T-helper 17 cell (primary cell): ENCODE measurements around the gene TANC1. TPM values are rescaled to one million over a fixed set of nuclear protein-coding genes. Genes with fewer than 3 reads are reported as not detected.

Source experiments
- ATAC-seq: fragments of 150-1000 bp; cut with Tn5 transposase; 2 replicates; pipeline ENCODE4 v1.10.0; 2021; ENCODE audit warnings: mild to moderate bottlenecking, moderate library complexity
- DNase-seq, 3 donors: peaks; one replicate each; pipeline versions ENCODE4 v3.0.0 to v3.0.0-alpha.2; 2020 to 2021
- H3K9me3 ChIP-seq: one replicate; pipeline ENCODE4 v1.7.0; 2013; ENCODE audit warnings: low read length, mild to moderate bottlenecking; ENCODE audit not compliant: control insufficient read depth, poor library complexity, severe bottlenecking
- H3K27ac Mint-ChIP-seq: one replicate; pipeline ENCODE4 v1.8.0; 2022; ENCODE audit warnings: mild to moderate bottlenecking, moderate library complexity, mixed read lengths
- H3K27me3 Mint-ChIP-seq: one replicate; pipeline ENCODE4 v1.8.0; 2022; ENCODE audit warnings: mixed read lengths
- H3K36me3 Mint-ChIP-seq: one replicate; pipeline ENCODE4 v1.8.0; 2022; ENCODE audit warnings: low read depth, mixed read lengths
- H3K4me1 Mint-ChIP-seq: one replicate; pipeline ENCODE4 v1.8.0; 2022; ENCODE audit warnings: mild to moderate bottlenecking, mixed read lengths
- H3K4me3 Mint-ChIP-seq: one replicate; pipeline ENCODE4 v1.8.0; 2022; ENCODE audit warnings: mild to moderate bottlenecking, moderate library complexity, mixed read lengths
- total RNA-seq, 4 donors: library from RNA in 2 of 4; stranded (reverse) in 2 of 4; gene quantifications; one replicate each; pipeline ENCODE4 v1.2.3 and lab custom pipeline; 2022 to 2026

TANC1 gene
- total RNA-seq, 2 donors from 2014 or later = 1.4 to 2.6 TPM

DNA sequence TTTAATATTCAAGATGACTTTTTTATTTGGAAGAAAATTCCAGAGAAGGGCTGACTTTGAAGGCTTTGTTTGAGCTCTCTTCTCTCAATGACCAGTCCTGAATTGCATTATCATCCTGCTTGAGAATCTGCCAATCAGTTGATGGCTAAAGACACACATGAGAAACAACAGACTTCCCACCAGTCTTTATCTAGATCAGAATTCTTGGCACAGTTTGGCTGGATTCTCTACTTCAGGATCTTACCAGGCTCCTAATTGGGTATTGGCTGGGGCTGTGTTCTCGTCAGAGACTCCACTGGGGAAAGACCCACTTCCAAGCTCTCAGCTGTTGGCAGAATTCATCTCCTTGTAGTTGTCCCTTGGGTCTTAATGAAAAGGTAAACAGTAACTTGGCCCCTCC is 232.1 kb downstream of the TANC1 start:
- DNase-seq = no peak
- H3K4me1 Mint-ChIP-seq = peaks cover 12% of the 10 kb centered on the region
- ATAC-seq = no peak
- no peaks in the 10 kb centered on the region for H3K9me3 ChIP-seq
- no peak overlapping the region for H3K4me3 Mint-ChIP-seq
- peaks cover under 1% of the 10 kb centered on the region for H3K36me3 Mint-ChIP-seq
- H3K27me3 Mint-ChIP-seq = no peaks in the 10 kb centered on the region
- H3K27ac Mint-ChIP-seq = peak overlapping the region; percentile 92

DNA sequence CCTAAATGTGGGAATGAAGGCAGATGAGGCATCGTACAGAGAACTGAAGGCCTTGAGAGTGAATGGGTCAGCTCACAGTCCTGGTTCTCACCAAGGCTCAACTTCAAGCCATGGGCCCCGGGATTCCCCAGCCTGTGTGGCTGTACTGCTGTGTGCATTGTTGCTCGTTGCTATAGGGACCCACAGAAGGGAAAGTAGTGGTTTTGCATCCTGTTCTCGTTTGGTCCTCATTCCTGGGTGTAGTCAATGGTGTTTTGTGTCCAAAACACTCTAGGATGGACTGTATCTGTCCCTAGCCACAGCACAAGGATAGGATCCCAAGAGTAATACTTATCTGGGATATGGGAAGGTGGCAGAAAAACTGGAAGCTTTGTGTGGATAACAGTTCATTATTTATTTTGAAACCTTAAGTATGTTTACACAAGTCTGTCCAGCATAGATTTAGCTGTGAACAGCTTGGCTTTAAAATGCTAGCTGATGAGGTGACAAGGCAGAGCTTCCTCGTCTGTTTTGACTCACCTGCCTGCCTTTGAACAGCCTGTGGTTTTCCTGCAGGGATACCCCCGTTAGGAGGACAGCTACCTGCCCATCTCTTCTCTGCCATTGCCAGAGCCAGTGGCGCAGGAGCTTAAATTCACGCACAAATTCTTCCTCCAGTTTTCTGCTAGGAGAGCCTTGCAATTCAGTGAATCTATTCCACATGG is 233.1 kb downstream of the TANC1 start:
- peaks cover 3% of the 10 kb centered on the region for H3K36me3 Mint-ChIP-seq
- H3K27ac Mint-ChIP-seq = peak overlapping the region; percentile 92
- H3K9me3 ChIP-seq = no peaks in the 10 kb centered on the region
- DNase-seq (peak in 1 of 3 donors; percentile 25), ATAC-seq (peak; percentile 95)
- no peak overlapping the region for H3K4me3 Mint-ChIP-seq
- H3K27me3 Mint-ChIP-seq = no peaks in the 10 kb centered on the region
- peaks cover 12% of the 10 kb centered on the region for H3K4me1 Mint-ChIP-seq

DNA sequence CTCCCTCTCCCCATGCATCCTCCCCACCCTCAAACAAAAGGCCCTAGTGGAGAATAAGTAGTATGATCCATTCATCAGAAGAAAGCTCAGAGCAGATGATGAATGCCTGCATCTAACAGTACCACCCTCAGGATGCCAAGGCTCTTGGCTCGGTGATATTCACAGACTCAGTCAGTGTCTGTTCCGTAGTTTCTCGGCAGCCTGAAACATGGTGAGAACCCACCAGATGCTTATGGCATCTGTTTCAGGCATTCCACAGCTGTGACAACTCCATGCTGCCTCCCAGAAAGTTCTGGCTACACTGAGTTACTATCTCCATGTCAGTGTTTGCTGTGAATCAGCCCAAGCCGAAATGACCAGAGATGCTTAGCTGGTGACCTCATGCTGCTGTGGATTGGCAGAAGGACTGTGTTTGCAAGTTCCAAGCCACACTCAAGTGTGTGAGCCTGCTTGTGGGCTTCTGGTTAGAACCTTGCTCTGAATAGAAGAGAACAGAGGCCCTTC is 234.2 kb downstream of the TANC1 start:
- H3K4me1 Mint-ChIP-seq = peaks cover 12% of the 10 kb centered on the region

DNA sequence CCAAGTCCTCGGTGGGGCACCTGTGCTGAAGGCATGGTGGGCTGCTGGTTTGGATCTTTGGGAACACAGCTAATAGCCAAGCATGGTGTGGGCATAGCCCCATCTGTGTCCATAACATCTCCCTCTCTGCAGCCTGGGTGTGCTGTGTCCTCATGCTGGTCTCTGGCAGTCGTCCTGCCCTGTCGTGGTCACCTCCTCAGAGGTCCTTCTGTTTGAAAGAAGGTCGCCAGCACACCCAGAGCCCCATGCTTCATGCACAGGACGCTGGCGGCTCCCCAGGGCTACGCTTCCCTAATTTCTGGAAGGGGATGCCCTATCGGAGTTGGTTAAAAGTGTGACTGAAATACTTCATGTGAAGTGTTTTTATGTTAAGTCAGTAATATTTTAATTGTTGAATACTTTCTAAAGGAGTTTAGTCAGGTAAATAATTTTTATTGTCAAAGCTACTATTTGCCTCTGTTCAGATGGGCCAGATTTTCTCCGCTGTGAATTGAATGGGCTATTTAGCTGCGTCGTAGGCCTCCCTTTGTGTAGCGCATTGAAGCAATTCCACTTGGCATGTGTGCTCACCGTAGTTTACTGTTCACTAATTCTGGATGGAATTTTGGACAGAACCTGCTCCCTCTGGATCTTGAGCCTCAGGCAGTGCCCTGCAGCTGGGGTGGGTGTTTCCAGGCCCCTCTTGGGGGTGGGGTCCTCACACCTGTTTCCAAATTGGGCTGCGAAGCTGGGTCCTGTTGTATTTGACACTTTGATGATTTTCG is 236.1 kb downstream of the TANC1 start:
- Mint-ChIP-seq H3K27me3 (no peaks in the 10 kb centered on the region), H3K4me3 (no peak overlapping the region), H3K4me1 (peaks cover 15% of the 10 kb centered on the region), H3K27ac (no peak overlapping the region), H3K36me3 (peaks cover 3% of the 10 kb centered on the region)
- DNase-seq (no peak), ATAC-seq (no peak)
- H3K9me3 ChIP-seq = no peaks in the 10 kb centered on the region

More for the DNA sequence above, 234.2 kb downstream of the TANC1 start:
- DNase-seq (no peak), ATAC-seq (no peak)
- peak overlapping the region; percentile 92 for H3K27ac Mint-ChIP-seq
- H3K9me3 ChIP-seq = no peaks in the 10 kb centered on the region
- H3K27me3 Mint-ChIP-seq = no peaks in the 10 kb centered on the region
- peaks cover 3% of the 10 kb centered on the region for H3K36me3 Mint-ChIP-seq
- H3K4me3 Mint-ChIP-seq = no peak overlapping the region

DNA sequence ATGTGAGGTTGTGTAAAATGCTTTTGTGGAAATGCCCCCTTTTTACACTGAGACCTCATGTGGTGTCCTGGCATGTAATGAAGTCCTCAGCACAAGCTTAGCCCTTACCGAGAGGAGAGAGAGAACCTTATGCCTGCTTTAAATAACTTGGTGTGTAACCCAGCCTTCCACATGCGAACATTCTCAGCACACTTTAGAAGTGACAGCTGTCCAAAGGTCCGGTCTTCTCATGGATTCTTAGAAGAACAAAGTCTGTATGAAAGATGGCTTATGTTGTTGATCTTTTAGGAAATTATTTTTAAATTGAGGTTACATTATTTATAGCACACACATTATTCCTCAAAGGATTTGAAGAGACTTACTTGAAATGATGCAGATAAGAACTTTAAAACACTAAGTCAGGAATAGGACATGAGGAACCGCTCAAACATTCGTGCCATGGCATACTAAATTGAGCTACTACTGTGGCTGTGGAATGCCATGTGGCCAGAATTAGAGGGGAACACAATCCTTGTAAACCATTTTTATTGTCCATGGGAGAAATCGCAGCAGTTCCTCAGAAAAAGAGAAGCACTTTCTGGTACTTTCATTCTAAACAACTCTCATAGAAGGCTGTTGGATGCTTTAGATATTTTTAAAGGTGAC is 238.4 kb downstream of the TANC1 start:
- peaks cover 15% of the 10 kb centered on the region for H3K4me1 Mint-ChIP-seq
- no peaks in the 10 kb centered on the region for H3K27me3 Mint-ChIP-seq
- DNase-seq (no peak), ATAC-seq (no peak)
- no peak overlapping the region for H3K4me3 Mint-ChIP-seq
- H3K9me3 ChIP-seq = no peaks in the 10 kb centered on the region
- no peak overlapping the region for H3K27ac Mint-ChIP-seq
- H3K36me3 Mint-ChIP-seq = peaks cover 3% of the 10 kb centered on the region

DNA sequence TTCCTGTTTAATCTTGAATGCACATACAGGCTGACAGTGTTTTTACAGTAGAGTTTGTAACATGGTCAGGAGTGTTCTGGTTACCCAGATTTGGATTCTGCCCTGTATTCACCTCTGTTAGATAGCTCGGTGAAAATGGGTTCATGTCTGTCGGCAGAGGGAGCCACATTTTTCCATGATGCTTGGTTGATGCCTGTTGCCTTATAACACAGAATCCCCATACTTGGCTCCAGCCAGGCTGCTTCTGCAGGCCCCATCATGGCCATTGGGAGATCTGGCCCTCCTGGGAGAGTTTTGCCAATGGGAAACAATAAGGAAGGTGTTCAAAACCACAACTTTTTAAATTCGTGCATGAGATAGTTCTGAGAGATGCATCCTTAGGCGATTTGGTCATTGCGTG is 240.0 kb downstream of the TANC1 start:
- ATAC-seq = no peak
- DNase-seq = no peak
- H3K9me3 ChIP-seq = no peaks in the 10 kb centered on the region
- Mint-ChIP-seq H3K36me3 (peaks cover 3% of the 10 kb centered on the region), H3K27me3 (no peaks in the 10 kb centered on the region), H3K4me3 (no peak overlapping the region), H3K4me1 (peaks cover 14% of the 10 kb centered on the region), H3K27ac (no peak overlapping the region)

DNA sequence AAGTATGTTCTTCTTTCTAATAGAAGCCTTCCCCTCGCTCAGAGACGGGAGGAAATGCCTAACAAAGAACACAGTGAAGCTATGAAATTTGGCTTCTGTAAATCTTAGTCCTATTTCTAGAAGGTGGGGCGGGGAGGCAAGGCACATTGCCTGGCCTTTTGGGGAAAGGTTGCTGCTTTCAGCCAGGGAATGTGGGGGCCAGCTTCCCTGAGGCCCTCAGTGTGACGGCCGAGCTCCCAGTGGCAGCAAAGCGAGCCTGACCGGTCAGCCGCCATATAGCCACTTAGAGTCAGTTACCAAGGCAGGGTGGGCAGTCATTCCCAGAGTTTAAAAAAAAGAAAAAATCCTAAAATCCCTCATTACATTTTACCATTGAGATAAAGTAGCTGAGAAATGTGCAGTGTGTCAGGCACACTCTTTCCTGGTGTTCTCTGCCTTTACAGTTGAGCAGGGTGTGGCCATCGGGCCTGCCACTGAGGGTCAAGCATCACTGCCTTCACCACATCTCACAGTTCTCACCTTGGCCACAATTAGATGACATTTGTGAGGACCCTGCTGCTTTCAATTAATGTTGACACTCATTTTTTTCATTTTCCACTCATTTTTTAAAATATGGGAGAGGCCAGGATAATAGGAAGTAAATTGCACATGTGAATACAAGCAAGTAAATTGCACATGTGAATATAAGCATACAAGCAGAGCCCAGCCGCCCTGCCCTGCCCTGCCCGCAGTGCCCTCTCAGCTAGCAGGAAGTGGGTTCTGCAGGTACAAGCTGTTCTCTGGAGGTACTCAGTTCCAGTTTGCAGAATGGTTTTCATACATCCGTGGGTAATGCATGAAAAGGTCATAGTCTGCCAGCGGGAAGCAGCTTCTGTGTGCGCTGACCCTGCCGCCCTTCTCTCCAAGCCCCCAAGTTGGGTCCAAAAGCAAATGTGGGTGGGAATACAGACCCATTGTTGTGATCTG is 241.2 kb downstream of the TANC1 start:
- no peaks in the 10 kb centered on the region for H3K27me3 Mint-ChIP-seq
- peaks cover 14% of the 10 kb centered on the region for H3K4me1 Mint-ChIP-seq
- DNase-seq = no peak
- H3K27ac Mint-ChIP-seq = peak overlapping the region; percentile 83
- H3K4me3 Mint-ChIP-seq = peak overlapping the region; percentile 66
- H3K36me3 Mint-ChIP-seq = peaks cover 3% of the 10 kb centered on the region
- no peaks in the 10 kb centered on the region for H3K9me3 ChIP-seq
- ATAC-seq = peak; percentile 97

DNA sequence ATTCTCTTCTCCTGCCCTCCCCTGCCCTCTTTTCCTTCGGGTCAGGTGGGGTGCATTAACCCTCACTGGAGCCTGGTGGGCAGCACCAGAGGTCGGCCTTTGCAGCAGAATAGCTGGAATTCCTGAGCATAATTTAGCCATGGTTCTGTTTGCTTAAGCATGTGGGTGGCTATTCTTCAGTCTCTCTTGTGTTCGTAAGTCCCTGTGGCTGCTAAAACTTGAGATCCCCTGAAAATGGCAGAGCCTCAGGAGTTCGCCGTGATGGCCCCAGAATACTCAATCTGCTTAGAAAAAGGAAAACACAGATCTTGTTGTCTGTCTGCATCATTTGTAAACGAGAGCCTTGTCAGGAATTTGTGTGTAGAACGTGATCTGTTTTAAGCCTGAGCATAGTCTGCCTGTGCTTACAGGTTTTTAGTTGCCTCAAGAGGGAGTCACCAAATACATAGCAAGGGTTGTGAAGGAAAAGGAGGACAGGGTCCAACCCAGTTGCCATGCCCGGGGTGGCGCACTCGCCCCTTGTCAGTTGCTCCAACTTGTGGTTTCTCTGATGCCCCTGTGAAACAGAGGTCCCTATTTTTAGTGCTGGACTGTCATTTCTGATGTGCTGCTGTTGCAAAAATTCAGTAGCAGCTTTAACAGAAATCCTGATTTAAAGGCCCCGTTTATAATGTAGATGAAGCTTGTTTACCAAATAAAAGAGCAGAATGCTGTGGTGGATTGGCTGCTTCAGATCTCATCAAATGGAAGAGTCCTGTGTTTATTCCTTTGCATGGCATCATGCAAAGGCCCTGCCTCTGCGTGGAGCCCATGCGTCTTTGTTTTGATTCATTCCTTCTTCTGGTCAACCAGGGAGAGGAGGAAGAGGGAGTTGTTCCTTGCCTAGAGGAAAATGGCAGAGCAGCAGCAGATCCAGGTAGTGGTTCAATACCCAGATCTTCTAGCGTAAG is 243.3 kb downstream of the TANC1 start:
- Mint-ChIP-seq H3K4me1 (peaks cover 14% of the 10 kb centered on the region), H3K27ac (peak overlapping the region; percentile 6), H3K36me3 (no peaks in the 10 kb centered on the region), H3K4me3 (no peak overlapping the region), H3K27me3 (no peaks in the 10 kb centered on the region)
- DNase-seq (no peak), ATAC-seq (no peak)
- H3K9me3 ChIP-seq = no peaks in the 10 kb centered on the region

DNA sequence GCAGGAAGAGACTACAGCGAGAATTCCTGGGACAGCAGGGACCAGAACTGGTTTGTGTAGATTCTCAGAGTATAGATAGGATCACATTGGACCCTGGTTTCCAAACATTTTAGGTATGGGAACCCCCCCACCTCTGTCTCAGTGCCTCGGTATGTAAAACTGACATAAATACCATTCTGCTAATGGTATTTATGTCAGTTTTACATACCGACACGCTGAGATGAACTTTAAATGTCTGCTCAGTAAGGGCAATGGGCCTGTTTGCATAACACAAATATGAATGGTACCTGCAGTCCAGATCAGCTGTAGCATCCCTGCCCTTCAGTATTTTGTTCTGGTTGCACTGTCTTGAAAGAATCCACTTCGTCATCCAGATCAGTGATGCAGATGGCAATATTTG is 244.9 kb downstream of the TANC1 start:
- no peaks in the 10 kb centered on the region for H3K27me3 Mint-ChIP-seq
- no peak overlapping the region for H3K4me3 Mint-ChIP-seq
- peaks cover 14% of the 10 kb centered on the region for H3K4me1 Mint-ChIP-seq
- ATAC-seq = no peak
- DNase-seq = no peak
- H3K36me3 Mint-ChIP-seq = no peaks in the 10 kb centered on the region
- H3K27ac Mint-ChIP-seq = no peak overlapping the region
- H3K9me3 ChIP-seq = no peaks in the 10 kb centered on the region

DNA sequence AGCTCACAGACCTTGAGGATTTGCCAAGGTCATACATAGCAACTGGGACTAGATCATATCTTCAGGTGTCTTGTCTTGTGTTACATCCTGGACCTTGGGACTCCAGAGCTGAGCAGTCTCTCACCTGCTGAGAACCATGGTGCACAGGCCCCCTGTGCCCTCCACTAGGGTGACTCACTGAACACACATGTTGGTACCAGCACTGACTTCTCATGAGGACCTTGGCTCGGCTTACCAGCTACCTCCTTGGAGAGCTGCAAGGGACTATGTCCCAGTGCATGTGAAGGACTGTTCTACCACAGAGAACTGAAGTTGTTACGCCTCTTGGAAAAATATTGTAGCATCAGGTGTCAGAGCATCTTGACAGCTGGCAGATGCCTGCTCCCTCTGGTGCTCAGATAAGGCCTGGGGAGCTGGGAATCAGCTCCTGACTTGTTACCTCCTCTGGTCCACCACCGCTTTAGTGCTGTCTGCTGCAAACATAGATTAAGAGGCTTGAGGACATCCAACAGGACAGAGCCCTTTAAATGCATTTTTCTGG is 246.0 kb downstream of the TANC1 start:
- ATAC-seq (no peak), DNase-seq (no peak)
- Mint-ChIP-seq H3K4me3 (no peak overlapping the region), H3K4me1 (peaks cover 13% of the 10 kb centered on the region), H3K27me3 (no peaks in the 10 kb centered on the region), H3K27ac (no peak overlapping the region), H3K36me3 (no peaks in the 10 kb centered on the region)
- H3K9me3 ChIP-seq = no peaks in the 10 kb centered on the region

DNA sequence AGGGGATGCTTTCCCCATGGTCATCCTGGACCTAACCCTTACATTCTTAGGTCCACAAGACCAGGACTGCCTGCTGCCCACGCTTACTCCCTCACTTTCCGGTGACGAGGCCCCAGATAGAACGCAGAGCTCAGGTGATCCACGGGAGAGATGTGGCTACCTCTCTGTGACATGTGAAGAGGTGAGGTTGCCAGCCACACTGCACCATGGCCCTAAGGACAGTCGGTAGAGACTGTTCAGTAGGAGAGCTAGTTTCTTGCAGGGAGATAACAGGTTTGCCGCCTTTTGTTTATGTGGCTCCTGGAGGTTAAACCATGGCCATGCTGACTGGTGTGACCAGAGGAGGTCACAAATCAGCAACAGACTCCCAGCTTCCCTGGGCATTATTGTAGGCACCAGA is 246.7 kb downstream of the TANC1 start:
- DNase-seq (no peak), ATAC-seq (no peak)
- H3K4me1 Mint-ChIP-seq = peaks cover 5% of the 10 kb centered on the region
- H3K27me3 Mint-ChIP-seq = no peaks in the 10 kb centered on the region
- no peak overlapping the region for H3K4me3 Mint-ChIP-seq
- no peaks in the 10 kb centered on the region for H3K9me3 ChIP-seq
- H3K27ac Mint-ChIP-seq = no peak overlapping the region
- no peaks in the 10 kb centered on the region for H3K36me3 Mint-ChIP-seq
